Ecto neural progenitor cell (in vitro differentiated cells): ENCODE results near the gene SNX18.

Experiments used
- DNase-seq: peaks from one replicate; pipeline ENCODE4 v3.0.0-alpha.2; 2018; ENCODE audit warnings: low spot score

Gene SNX18

DNA sequence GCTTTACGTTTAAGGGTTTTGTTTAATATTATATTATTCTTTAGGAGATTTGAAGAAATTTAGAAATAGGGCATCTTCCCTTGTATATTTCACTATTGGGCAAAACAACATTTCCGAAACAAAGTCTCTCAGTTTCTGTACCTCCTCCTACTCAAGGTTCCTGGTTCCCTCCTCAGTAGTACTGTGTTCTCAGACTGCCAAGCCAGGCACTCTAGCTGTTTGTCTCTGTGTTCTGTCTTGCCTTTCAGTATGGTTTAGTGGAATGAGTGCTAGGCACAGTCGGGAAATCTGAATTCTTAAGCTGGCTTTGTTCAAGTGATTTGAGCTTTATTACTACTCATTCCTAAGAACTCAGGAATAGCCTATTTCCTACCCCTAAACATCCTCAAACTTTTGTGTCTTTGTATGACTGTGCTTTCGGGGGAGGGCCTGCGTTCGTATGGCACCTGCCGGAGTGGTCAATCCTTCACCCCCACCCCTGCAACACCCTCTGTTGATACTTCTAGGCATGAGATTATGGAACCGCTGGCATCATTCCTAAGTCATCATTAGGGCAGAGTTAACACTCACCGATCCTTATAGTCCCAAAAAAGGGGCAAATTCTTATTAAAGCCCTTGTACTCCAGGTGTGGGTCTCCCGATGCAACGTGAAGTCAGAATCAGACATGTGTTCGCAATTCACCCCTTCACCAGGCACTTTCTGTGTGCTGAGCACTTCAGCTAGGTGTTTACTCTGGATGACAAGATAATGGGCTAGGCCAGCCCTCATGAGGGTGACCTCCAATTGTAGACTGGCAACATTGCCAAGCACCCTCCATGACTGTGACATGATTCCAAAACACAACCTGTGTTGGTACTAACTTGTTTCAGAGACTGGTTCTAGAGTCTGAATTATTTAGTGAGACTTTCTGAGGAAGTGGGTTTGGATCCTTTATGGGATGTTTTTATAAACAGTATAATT is 24.5 kb downstream of the SNX18 start:
- DNase-seq = no peak

DNA sequence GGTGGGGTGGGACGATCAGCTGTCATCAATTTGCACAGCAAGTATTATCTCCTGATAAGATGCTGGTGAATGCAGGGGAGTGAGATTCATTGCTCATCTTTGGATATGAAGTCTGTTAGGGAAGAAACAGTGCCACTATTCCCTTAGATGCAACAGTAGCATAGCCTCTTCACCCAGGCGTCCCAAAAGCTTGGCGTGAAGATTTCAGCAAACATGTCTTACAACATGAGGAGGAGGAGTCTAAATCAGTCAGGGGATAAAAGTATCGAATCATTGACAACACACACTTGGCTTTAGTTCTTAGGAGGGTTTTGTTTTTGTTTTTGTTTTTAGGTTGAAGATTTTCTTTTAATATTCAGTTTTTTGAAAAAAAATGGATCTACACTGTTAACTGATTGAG is 26.5 kb downstream of the SNX18 start:
- DNase-seq = no peak

- no peak for DNase-seq
These were observed 28.2 kb downstream of the SNX18 start for GRCh38 chr5:54545796-54546195.

- DNase-seq = no peak
These were observed 30.2 kb downstream of the SNX18 start for GRCh38 chr5:54547711-54548250.

DNA sequence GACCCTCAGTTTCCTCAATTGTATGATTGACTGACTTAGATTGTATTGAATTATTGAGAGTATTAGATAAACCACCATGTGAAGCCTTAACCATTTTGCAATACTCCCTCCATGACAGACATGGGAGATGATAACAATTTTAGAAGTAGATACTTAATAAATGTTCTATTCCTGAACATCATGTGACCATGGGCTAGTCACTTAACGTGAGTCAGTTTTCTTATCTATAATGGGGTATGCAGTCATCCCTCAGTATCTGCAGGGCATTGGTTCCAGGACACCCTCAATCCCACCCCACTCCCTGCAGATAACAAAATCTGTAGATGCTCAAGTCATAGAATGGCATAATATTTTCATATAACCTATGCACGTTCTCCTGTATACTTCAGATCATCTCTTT is 31.0 kb downstream of the SNX18 start:
- DNase-seq = no peak

DNA sequence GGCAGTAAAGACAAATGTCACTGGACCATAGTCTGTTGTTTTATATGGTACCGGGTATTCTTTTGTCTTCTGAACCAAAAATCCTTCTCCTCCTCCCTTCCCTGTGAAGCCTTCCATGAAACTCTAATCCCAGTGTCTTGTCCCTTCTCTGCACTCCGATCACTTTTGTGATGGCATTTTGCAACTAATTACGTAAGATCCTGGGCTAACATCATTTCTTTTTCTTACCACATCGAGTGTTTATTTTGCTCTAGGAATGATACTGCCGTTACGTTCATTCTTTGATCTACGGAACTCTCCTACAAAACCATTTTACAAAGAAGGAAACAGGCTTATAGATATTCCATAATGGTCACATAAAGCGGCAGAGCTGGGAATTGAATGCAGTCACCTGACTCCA is 33.7 kb downstream of the SNX18 start:
- no peak for DNase-seq

DNA sequence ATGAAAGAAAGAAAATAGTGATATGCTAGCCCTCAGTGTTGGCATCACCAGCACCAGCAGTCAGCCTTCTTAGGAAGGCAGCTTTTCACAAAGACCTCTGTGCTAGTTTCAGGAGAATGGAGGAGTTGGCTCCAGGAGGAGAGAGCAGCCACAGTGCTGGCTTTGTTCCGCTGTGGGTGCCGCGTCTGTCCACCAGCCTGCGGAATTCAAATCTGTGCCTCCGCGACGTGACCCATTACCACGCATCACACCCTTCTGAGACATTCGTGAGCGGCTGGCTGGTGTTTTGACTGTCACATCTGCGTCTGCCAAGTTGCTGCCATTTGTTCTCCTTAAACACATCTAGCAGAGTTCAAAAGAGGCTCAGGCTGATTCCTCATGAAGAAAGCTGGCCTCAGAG is 34.4 kb downstream of the SNX18 start:
- no peak for DNase-seq

DNA sequence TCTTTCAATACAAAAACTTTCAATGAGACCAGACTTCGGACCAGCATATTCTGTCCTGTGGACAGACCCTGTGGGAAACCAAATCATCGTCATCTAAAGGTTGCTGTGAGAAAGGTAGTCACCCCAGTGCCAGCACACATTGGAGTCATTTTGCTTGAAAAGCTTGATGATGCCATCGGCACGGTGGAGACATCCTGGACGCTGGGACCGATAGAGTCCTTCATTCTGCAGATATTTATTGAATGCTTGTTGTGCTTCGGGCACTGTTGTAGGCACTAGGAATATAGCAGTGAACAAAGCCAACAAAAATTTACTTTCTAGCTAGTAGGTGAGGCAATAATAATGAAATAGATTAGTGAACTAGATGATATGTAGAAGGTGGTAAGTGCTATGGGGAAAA is 34.9 kb downstream of the SNX18 start:
- no peak for DNase-seq

- DNase-seq = no peak
These were observed 36.2 kb downstream of the SNX18 start for GRCh38 chr5:54553659-54554207.

GRCh38 chr5:54556141-54556540 is 38.6 kb downstream of the SNX18 start:
- DNase-seq = no peak

DNA sequence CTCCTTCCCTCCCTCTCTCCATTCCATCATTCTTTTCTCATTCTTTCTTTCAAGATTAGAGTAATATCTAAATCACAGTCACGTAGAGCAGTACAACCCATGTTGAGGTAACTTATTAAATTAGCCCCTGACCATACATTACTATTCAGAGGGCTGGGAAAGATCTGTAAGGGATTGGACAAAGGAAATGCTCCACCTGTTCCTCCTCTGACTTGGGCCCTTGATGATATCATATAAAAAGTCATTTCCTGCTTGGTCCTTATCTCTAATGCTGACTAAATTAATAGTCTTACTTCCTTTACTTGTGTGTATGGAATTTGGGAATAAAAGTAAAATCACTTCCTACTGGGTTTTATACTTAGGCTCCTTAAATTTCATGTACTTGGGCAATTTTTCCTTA is 40.8 kb downstream of the SNX18 start:
- no peak for DNase-seq

DNA sequence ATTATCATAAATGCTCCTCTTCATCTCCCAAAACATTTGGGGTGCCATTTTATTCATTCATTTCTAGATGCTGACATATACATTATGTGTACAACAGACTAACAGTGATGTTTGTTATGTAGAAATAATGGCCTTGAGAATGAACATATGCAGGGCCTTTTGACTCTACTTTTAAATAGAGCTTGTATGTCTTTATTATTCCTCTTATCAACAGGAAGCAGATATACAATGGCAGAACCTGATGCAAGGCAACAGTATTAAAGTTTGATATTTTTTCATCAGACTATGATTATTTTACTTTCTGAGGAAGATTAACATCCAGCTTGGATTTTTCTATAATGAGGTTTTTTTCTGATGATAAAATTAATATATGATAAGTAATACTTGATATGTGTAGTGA is 44.1 kb downstream of the SNX18 start:
- no peak for DNase-seq

GRCh38 chr5:54563083-54563761 is 45.7 kb downstream of the SNX18 start:
- DNase-seq = no peak

DNA sequence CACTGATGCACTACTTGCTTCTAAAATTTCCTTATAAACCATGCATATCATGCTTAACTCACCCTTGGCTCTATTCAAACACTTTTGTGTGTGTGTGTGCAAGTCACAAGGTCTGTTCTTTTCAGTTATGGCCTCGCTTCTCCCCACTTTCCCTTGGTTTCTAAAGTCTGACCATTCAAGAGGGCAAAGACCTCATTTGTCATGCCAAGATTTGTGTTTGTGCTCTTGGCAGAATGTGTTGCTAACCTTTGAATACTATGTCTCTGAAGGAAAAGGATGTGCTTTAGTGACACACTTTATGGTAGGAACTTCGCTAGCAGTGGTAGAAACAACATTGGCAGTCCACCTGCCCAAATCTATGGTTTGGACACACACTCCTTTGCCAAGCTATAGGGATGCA is 50.4 kb downstream of the SNX18 start:
- DNase-seq = no peak

- no peak for DNase-seq
These were observed 53.4 kb downstream of the SNX18 start for GRCh38 chr5:54570916-54571315.

DNA sequence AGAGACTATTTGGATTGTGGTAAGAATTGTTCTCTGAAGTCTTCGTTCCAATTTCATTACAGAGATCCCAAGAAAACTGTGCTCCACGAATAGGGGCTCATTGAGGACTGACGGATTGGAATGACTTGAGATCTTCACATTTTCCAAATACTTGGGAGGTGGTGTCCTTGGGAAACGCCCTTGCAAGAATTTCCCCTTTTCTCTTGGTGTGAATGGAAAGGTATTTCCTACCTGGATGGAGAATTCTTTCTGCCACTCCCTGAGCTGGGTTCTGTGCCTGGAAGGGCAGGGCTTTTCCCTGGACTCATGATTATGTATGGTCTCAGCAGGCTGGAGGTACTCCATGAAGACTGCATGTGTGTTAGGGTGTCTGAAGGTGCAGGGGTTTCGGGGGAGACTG is 53.9 kb downstream of the SNX18 start:
- no peak for DNase-seq

GRCh38 chr5:54573812-54574489 is 56.4 kb downstream of the SNX18 start:
- DNase-seq = no peak

- DNase-seq = no peak
These were observed 60.0 kb downstream of the SNX18 start for GRCh38 chr5:54577528-54577927.

GRCh38 chr5:54577937-54578653 is 60.5 kb downstream of the SNX18 start:
- no peak for DNase-seq

DNA sequence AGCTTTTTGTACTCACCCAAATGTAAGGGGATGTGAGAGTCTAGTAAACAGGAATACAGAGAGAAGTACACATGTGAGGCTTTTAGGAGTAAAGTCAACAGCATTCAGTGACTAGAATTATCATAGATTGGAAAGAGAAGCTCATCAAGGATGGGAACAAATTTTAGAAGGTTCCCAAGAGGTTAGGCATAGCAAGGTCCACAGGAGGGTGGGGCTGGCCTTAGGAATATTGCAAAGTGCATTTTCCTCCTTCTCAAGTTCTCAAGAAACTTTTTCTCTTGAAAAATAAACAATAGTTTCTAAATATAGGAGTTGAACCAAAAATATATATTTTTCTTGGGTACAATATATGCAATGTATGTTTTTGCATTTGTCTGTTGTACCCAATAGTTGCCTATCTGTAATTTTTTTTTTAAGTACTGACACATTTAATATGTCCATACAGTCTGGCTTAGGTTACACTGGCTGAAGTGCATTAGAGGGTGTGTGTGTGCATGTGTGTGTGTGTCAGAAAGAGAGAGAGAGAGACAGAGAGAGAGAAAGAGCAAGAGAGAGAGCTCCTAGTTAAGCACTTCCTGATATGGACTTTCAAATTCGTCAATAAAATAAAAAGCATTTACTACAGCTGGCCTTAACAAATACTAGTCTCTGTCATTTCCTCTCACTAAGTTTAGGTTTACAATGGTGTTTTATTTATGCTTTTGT is 62.2 kb downstream of the SNX18 start:
- DNase-seq = no peak
